ENCODE results near the gene ST8SIA3. TPM values are rescaled to one million over a fixed set of nuclear protein-coding genes. Genes with fewer than 3 reads are reported as not detected.

The ST8SIA3 gene
- total RNA-seq, 1 experiment from 2014 or later = 1.9 TPM

DNA sequence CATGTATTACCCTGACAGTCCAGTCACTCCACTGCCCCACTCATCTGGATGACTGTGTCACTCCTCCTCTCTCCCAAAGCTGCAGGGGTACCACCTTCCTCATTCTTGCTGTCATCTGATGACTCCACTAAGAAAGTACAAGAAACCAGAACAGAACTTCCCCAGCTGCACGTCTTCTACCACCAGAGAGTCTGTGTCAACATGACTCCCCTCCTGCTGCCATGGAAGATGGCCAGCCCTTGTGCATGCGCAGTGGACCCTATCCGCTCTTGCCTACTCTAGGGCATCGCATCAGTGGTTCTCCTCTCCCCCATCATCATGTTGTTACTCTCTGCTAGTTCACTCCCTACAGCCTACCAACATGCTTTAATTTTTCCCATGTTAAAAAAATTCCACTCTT, 14.5 kb upstream of the ST8SIA3 start:
- Histone ChIP-seq H3K79me2 (ENCODE audit: insufficient read depth, low read length) (no peaks in the 10 kb centered on the region), H3K4me2 (ENCODE audit: insufficient read depth, insufficient read length, low read length) (no peak overlapping the region), H3K4me1 (ENCODE audit: insufficient read depth, low read length) (no peaks in the 10 kb centered on the region), H4K91ac (ENCODE audit: insufficient read length, low read depth, low read length) (no peak overlapping the region), H2AK5ac (ENCODE audit: insufficient read length, low read length) (no peak overlapping the region), H3K27me3 (ENCODE audit: insufficient read depth, low read length) (no peaks in the 10 kb centered on the region), H2BK5ac (ENCODE audit: insufficient read length, low read length) (no peak overlapping the region), H4K20me1 (ENCODE audit: control insufficient read depth, insufficient read depth, insufficient read length) (no peaks in the 10 kb centered on the region), H3K79me1 (ENCODE audit: insufficient read depth, low read depth, low read length, poor library complexity, severe bottlenecking) (no peaks in the 10 kb centered on the region), H2AFZ (ENCODE audit: low read length) (no peak overlapping the region), H2BK20ac (ENCODE audit: low read depth, low read length, poor library complexity, severe bottlenecking) (no peak overlapping the region), H4K5ac (ENCODE audit: insufficient read length, low read depth, low read length) (no peak overlapping the region), H3K23ac (ENCODE audit: insufficient read length, low read depth, low read length) (no peak overlapping the region), H2BK12ac (ENCODE audit: insufficient read length, low read depth, low read length) (no peak overlapping the region), H3K23me2 (ENCODE audit: insufficient read length, low read depth, low read length, poor library complexity, severe bottlenecking) (no peaks in the 10 kb centered on the region), H3T11ph (ENCODE audit: low read length) (no peak overlapping the region), H3K9me3 (ENCODE audit: control insufficient read depth, low read depth, low read length) (no peaks in the 10 kb centered on the region), H3K14ac (ENCODE audit: insufficient read depth, low read length) (no peak overlapping the region), H2BK120ac (ENCODE audit: low read depth, low read length, poor library complexity, severe bottlenecking) (no peak overlapping the region), H3K18ac (ENCODE audit: insufficient read length, low read depth, low read length) (no peak overlapping the region), H3K9ac (ENCODE audit: extremely low read depth, insufficient read length, low read length) (no peak overlapping the region), H3K27ac (ENCODE audit: insufficient read length, low read depth, low read length) (no peak overlapping the region), H4K8ac (replicated peaks; ENCODE audit: insufficient read length, low read depth, low read length) (no peak overlapping the region), H3K56ac (ENCODE audit: insufficient read length, low read depth, low read length) (no peak overlapping the region), H3K4ac (ENCODE audit: low read depth, low read length) (no peak overlapping the region), H2BK15ac (ENCODE audit: low read depth, low read length) (no peak overlapping the region)
- Mint-ChIP-seq H3K27me3 (ENCODE audit: low read depth) (peaks cover 14% of the 10 kb centered on the region), H3K4me1 (peaks cover 0 to 11% of the 10 kb centered on the region in 2 experiments; a peak in 2 of 4 replicates), H3K36me3 (ENCODE audit: insufficient read depth in 1 of 3, low read depth in 3 of 3) (no peaks in the 10 kb centered on the region), H3K4me3 (no peak overlapping the region), H3K9me3 (no peaks in the 10 kb centered on the region), H3K27ac (peak overlapping the region in 1 of 3 experiments; percentile 4; a peak in 1 of 7 replicates)
- no CpG with 5 or more reads among the region's 4 CpGs for WGBS (ENCODE audit: extremely low coverage, insufficient read length, low lambda C conversion rate)
- TF ChIP-seq, protein P1, sequence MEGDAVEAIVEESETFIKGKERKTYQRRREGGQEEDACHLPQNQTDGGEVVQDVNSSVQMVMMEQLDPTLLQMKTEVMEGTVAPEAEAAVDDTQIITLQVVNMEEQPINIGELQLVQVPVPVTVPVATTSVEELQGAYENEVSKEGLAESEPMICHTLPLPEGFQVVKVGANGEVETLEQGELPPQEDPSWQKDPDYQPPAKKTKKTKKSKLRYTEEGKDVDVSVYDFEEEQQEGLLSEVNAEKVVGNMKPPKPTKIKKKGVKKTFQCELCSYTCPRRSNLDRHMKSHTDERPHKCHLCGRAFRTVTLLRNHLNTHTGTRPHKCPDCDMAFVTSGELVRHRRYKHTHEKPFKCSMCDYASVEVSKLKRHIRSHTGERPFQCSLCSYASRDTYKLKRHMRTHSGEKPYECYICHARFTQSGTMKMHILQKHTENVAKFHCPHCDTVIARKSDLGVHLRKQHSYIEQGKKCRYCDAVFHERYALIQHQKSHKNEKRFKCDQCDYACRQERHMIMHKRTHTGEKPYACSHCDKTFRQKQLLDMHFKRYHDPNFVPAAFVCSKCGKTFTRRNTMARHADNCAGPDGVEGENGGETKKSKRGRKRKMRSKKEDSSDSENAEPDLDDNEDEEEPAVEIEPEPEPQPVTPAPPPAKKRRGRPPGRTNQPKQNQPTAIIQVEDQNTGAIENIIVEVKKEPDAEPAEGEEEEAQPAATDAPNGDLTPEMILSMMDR (conservative IDR thresholded peaks at IDR 0.05) = no peak
- no peak for DNase-seq

Data from H9 (cell line).